H1 (cell line): Measurements from ENCODE around the gene RBM15B. TPM values are rescaled to one million over a fixed set of nuclear protein-coding genes. Genes with fewer than 3 reads are reported as not detected.

Experiments used
- CTCF ChIA-PET: fragments of 300-600 bp; sonication (Branson Sonifier 250); formaldehyde crosslinking; loops from one replicate; lab custom pipeline; 2021; ENCODE audit not compliant: partially characterized antibody; lab: Charles Lee
- POLR2A ChIA-PET: fragments of 300-600 bp; sonication (Branson Sonifier 250); formaldehyde crosslinking; loops from one replicate; lab custom pipeline; 2021; ENCODE audit warnings: inconsistent platforms; ENCODE audit not compliant: partially characterized antibody; lab: Charles Lee
- DNase-seq, 2 experiments: peaks; one replicate each; pipeline versions ENCODE4 v3.0.0 to v3.0.0-alpha.2; 2010 to 2022; ENCODE audit warnings: low spot score in 2 of 2, low read depth in 1 of 2, mixed read lengths in 1 of 2
- FAIRE-seq: peaks from 2 replicates; lab custom pipeline; 2011; peaks lifted over from hg19 to GRCh38; lab: Jason Lieb, UNC
- H2AFZ ChIP-seq: 2 replicates; pipeline ENCODE4 v1.8.1; 2012; ENCODE audit warnings: low read length, inconsistent platforms
- H2AK5ac ChIP-seq: 2 replicates; pipeline ENCODE4 v1.6.1; 2013; ENCODE audit warnings: low read depth, low read length
- H2BK120ac ChIP-seq: replicated peaks from 2 replicates; pipeline ENCODE3; 2013; ENCODE audit warnings: low read depth, low read length, inconsistent platforms
- H2BK12ac ChIP-seq: 2 replicates; pipeline ENCODE4 v1.6.1; 2013; ENCODE audit warnings: low read depth, low read length
- H2BK15ac ChIP-seq: 2 replicates; pipeline ENCODE4 v1.6.1; 2013; ENCODE audit warnings: low read length
- H2BK20ac ChIP-seq: 2 replicates; pipeline ENCODE4 v1.6.1; 2013; ENCODE audit warnings: low read length
- H2BK5ac ChIP-seq: 2 replicates; pipeline ENCODE4 v1.6.1; 2013; ENCODE audit warnings: low read depth, low read length
- H3K14ac ChIP-seq: 2 replicates; pipeline ENCODE4 v1.6.1; 2013; ENCODE audit warnings: inconsistent platforms; ENCODE audit not compliant: insufficient read length
- H3K18ac ChIP-seq: 2 replicates; pipeline ENCODE4 v1.6.1; 2013; ENCODE audit warnings: low read length; ENCODE audit errors: extremely low read depth
- H3K23ac ChIP-seq: 2 replicates; pipeline ENCODE4 v1.6.1; 2013; ENCODE audit warnings: inconsistent platforms; ENCODE audit not compliant: insufficient read length
- H3K23me2 ChIP-seq: 2 replicates; pipeline ENCODE4 v1.6.1; 2013; ENCODE audit warnings: low read depth, low read length
- H3K27ac ChIP-seq: 2 replicates; pipeline ENCODE4 v1.6.1; 2011; ENCODE audit warnings: low read depth, low read length, inconsistent platforms
- H3K27me3 ChIP-seq, 4 experiments: replicated peaks in 1 of 4; 1 replicate in 1 of 4; 2 replicates in 3 of 4; pipeline versions ENCODE4 v1.6.1 to v1.8.1; 2011 to 2013; ENCODE audit warnings: low read length in 3 of 4, mild to moderate bottlenecking in 3 of 4, inconsistent platforms in 2 of 4, mixed read lengths in 2 of 4, moderate library complexity in 1 of 4; ENCODE audit not compliant: control insufficient read depth in 3 of 4, insufficient read depth in 3 of 4; ENCODE audit errors: extremely low read depth in 1 of 4
- H3K36me3 ChIP-seq, 4 experiments: 2 replicates each; pipeline versions ENCODE4 v1.6.1 to v1.8.1; 2011 to 2013; ENCODE audit warnings: mild to moderate bottlenecking in 4 of 4, low read length in 3 of 4, moderate library complexity in 2 of 4, control low read depth in 1 of 4, inconsistent platforms in 1 of 4; ENCODE audit not compliant: insufficient read depth in 4 of 4, control insufficient read depth in 2 of 4
- H3K4ac ChIP-seq: replicated peaks from 2 replicates; pipeline ENCODE3; 2013; ENCODE audit warnings: low read length, low read depth, mixed read lengths, inconsistent platforms; ENCODE audit not compliant: insufficient read length
- H3K4me1 ChIP-seq, 4 experiments: replicated peaks in 1 of 4; 1 replicate in 1 of 4; 2 replicates in 3 of 4; pipeline versions ENCODE4 v1.6.1 to v1.8.1; 2011 to 2013; ENCODE audit warnings: low read length in 3 of 4, inconsistent platforms in 2 of 4, mixed read lengths in 1 of 4; ENCODE audit not compliant: insufficient read depth in 4 of 4, control insufficient read depth in 3 of 4
- H3K4me2 ChIP-seq, 2 experiments: 2 replicates each; pipeline versions ENCODE4 v1.6.1 to v1.8.1; 2011 to 2013; ENCODE audit warnings: low read depth in 2 of 2, low read length in 2 of 2, control low read depth in 1 of 2, inconsistent platforms in 1 of 2, mild to moderate bottlenecking in 1 of 2; ENCODE audit not compliant: insufficient read depth in 1 of 2
- H3K4me3 ChIP-seq, 4 experiments: fragments of 200-600, 300-600 bp in 1 of 4; sonication (generic), shearing (Covaris generic), sonication (Bioruptor Twin) in 1 of 4; 2 replicates each; pipeline versions ENCODE4 v1.5.1 to v1.8.1; 2011 to 2016; ENCODE audit warnings: low read length in 4 of 4, low read depth in 3 of 4, control low read depth in 2 of 4, inconsistent platforms in 2 of 4, mild to moderate bottlenecking in 2 of 4, mixed read lengths in 1 of 4, moderate library complexity in 1 of 4; ENCODE audit not compliant: insufficient read depth in 2 of 4; ENCODE audit errors: extremely low read depth in 1 of 4
- H3K56ac ChIP-seq: replicated peaks from 2 replicates; pipeline ENCODE3; 2013; ENCODE audit warnings: low read depth, mild to moderate bottlenecking, mixed read lengths, low read length, inconsistent platforms; ENCODE audit not compliant: insufficient read length
- H3K79me1 ChIP-seq: 2 replicates; pipeline ENCODE4 v1.6.1; 2013; ENCODE audit warnings: low read depth, low read length, control low read depth
- H3K79me2 ChIP-seq, 2 experiments: 2 replicates each; pipeline versions ENCODE4 v1.6.1 to v1.8.1; 2012 to 2013; ENCODE audit warnings: low read length in 2 of 2, mild to moderate bottlenecking in 2 of 2, inconsistent platforms in 1 of 2; ENCODE audit not compliant: insufficient read depth in 2 of 2, control insufficient read depth in 1 of 2
- H3K9ac ChIP-seq, 4 experiments: replicated peaks in 1 of 4; 1 replicate in 1 of 4; 2 replicates in 3 of 4; pipeline versions ENCODE4 v1.6.1 to v1.8.1; 2011 to 2013; ENCODE audit warnings: low read depth in 3 of 4, low read length in 3 of 4, control low read depth in 2 of 4, mild to moderate bottlenecking in 2 of 4, moderate library complexity in 2 of 4, inconsistent platforms in 1 of 4; ENCODE audit errors: extremely low read depth in 1 of 4
- H3K9me3 ChIP-seq, 2 experiments: 2 replicates each; pipeline versions ENCODE4 v1.6.1 to v1.8.1; 2012 to 2013; ENCODE audit warnings: mild to moderate bottlenecking in 2 of 2, moderate library complexity in 2 of 2, control low read depth in 1 of 2, inconsistent platforms in 1 of 2, low read depth in 1 of 2, low read length in 1 of 2, mixed read lengths in 1 of 2; ENCODE audit not compliant: insufficient read depth in 2 of 2
- H4K20me1 ChIP-seq, 2 experiments: replicated peaks in 1 of 2; 2 replicates each; pipeline versions ENCODE3 to v1.8.1; 2011 to 2013; ENCODE audit warnings: inconsistent platforms in 2 of 2, low read length in 2 of 2, mild to moderate bottlenecking in 1 of 2; ENCODE audit not compliant: insufficient read depth in 2 of 2, control insufficient read depth in 1 of 2
- H4K5ac ChIP-seq: 2 replicates; pipeline ENCODE4 v1.6.1; 2013; ENCODE audit warnings: low read length, low read depth, mixed read lengths, inconsistent platforms; ENCODE audit not compliant: insufficient read length
- H4K8ac ChIP-seq: 2 replicates; pipeline ENCODE4 v1.8.0; 2013; ENCODE audit warnings: mild to moderate bottlenecking, moderate library complexity, low read length, inconsistent platforms; ENCODE audit not compliant: insufficient read depth; ENCODE audit errors: extremely low read depth
- H4K91ac ChIP-seq: replicated peaks from 2 replicates; pipeline ENCODE3; 2013; ENCODE audit warnings: low read length, mixed read lengths, inconsistent platforms; ENCODE audit not compliant: insufficient read length
- CBX5 ChIP-seq: fragments of 300-800, 300-1000 bp; sonication (generic); IDR thresholded peaks from 2 replicates; pipeline ENCODE4 v1.7.1; 2016; ENCODE audit warnings: antibody characterized with exemption, low read length, low read depth
- CBX8 ChIP-seq: fragments of 300-800, 300-1000 bp; sonication (generic); IDR thresholded peaks from 2 replicates; pipeline ENCODE4 v1.7.1; 2016; ENCODE audit warnings: low read depth, low read length, borderline replicate concordance
- E2F6 ChIP-seq: IDR thresholded peaks from 2 replicates; pipeline ENCODE4 v1.6.1; 2012; ENCODE audit warnings: inconsistent platforms
- HDAC6 ChIP-seq: IDR thresholded peaks from one replicate; pipeline ENCODE4 v1.7.1; 2012; ENCODE audit warnings: low read depth, mild to moderate bottlenecking, inconsistent platforms, low read length, moderate library complexity
- KDM4A ChIP-seq: IDR thresholded peaks from one replicate; pipeline ENCODE4 v1.7.1; 2012; ENCODE audit warnings: low read depth, mild to moderate bottlenecking, moderate library complexity, low read length, inconsistent platforms; ENCODE audit not compliant: severe bottlenecking
- RAD21 ChIP-seq, 2 experiments: IDR thresholded peaks in 1 of 2; conservative IDR thresholded peaks in 1 of 2; 2 replicates each; pipeline ENCODE4 v1.6.1; 2011; ENCODE audit warnings: low read depth in 2 of 2, low read length in 2 of 2, improper control_type of control experiment in 1 of 2, inconsistent platforms in 1 of 2, mild to moderate bottlenecking in 1 of 2, moderate library complexity in 1 of 2
- SAP30 ChIP-seq: fragments of 300-600 bp; sonication (generic); IDR thresholded peaks from 2 replicates; pipeline ENCODE4 v1.7.1; 2012; ENCODE audit warnings: low read length, moderate library complexity, mild to moderate bottlenecking, inconsistent platforms; ENCODE audit not compliant: insufficient read depth, insufficient replicate concordance
- TAF1 ChIP-seq: IDR thresholded peaks from 2 replicates; pipeline ENCODE4 v1.6.1; 2011; ENCODE audit warnings: mild to moderate bottlenecking, low read depth, low read length
- WGBS, 2 experiments: shearing (Covaris generic) in 1 of 2; methylation state at CpG; one replicate each; pipeline versions ENCODE4 v1.1.6 to v1.1.7; 2013 to 2015; ENCODE audit warnings: low lambda C conversion rate in 2 of 2, mixed read lengths in 2 of 2, inconsistent platforms in 1 of 2, low coverage in 1 of 2, missing lambda C conversion rate in 1 of 2; ENCODE audit not compliant: insufficient replicate concordance in 2 of 2, insufficient coverage in 1 of 2, insufficient read length in 1 of 2; ENCODE audit errors: extremely low coverage in 1 of 2, missing lambda C conversion rate in 1 of 2; 5-methylcytosine and 5-hydroxymethylcytosine counted together
- polyA plus RNA-seq, 7 experiments: library from polyadenylated mRNA; depleted of rRNA in 3 of 7; stranded (reverse) in 5 of 7; unstranded in 2 of 7; fragments of >200 nt in 5 of 7; fragments of 200-250 nt in 2 of 7; gene quantifications; 1 replicate in 5 of 7; 2 replicates in 1 of 7; 4 replicates in 1 of 7; pipeline versions ENCODE4 v1.2.1 to v1.2.3, GENCODE V29; 2011 to 2013; ENCODE audit warnings: missing spikeins in 2 of 7, mixed read lengths in 2 of 7
- total RNA-seq: library from RNA; stranded (reverse); fragmentation: NEBNext Ultra II Directional; extraction: Animal tissue kit (Norgen Biotek cat#: 25700); gene quantifications from 2 replicates; pipeline ENCODE4 v1.2.1, GENCODE V29; 2021

The RBM15B gene
- total and polyA plus RNA-seq, 2 of the 8 experiments (the other 6 are each of a cell fraction or from before 2014, with no cell fraction given): 22.2 to 59.1 TPM

- peaks cover 20 to 32% of the 10 kb centered on the region in 2 experiments for H4K20me1 ChIP-seq
- no peak for FAIRE-seq
- WGBS, 2 experiments: 90% methylated on average over 6 of the region's 6 CpGs; no CpG with 5 or more reads in 1 of the 2 experiments
- TF ChIP-seq CBX8 (no peak), TAF1 (no peak), E2F6 (no peak), SAP30 (no peak), CBX5 (no peak), KDM4A (no peak), RAD21 (IDR thresholded peaks at IDR 0.05 in 1 of 2, conservative IDR thresholded peaks at IDR 0.05 in 1 of 2; ENCODE audit: low read depth in 2 of 2, low read length in 2 of 2) (peak; percentile 11 to 17; a peak in 1 of 4 replicates), HDAC6 (no peak)
Measured at GRCh38 chr3:51388286-51389029, 2.6 kb upstream of the RBM15B start.

More at GRCh38 chr3:51388286-51389029, 2.6 kb upstream of the RBM15B start:
- ChIA-PET POLR2A (interaction anchor here (1.1 to 2.8 kb wide), 4 partner anchors 10 to 772 kb away, joined by 4 to 9 read pairs (median 4); partner anchors contain the start of genes DCAF1 and MAPKAPK3), CTCF (interaction anchor here (0.7 to 7.2 kb wide), 30 partner anchors 9 to 1089 kb away, joined by 3 to 53 read pairs (median 5); partner anchors contain the start of genes CISH, HYAL3, MAPKAPK3 and NAA80)
- Histone ChIP-seq H4K5ac (no peak overlapping the region), H3K9ac (no peak overlapping the region), H2AFZ (no peak overlapping the region), H3K4me1 (peaks cover 4 to 32% (median 15%) of the 10 kb centered on the region in 4 experiments), H2BK20ac (no peak overlapping the region), H3K18ac (no peak overlapping the region), H2BK120ac (no peak overlapping the region), H4K8ac (no peak overlapping the region), H3K36me3 (peaks cover 17 to 52% (median 28%) of the 10 kb centered on the region in 4 experiments), H3K4me2 (peak overlapping the region in 1 of 2 experiments; percentile 95; a peak in 2 of 4 replicates), H2BK5ac (no peak overlapping the region), H3K4ac (no peak overlapping the region), H3K27ac (no peak overlapping the region), H2BK15ac (no peak overlapping the region), H3K23ac (no peak overlapping the region), H3K79me2 (peaks cover 28 to 50% of the 10 kb centered on the region in 2 experiments), H4K91ac (no peak overlapping the region), H2AK5ac (no peak overlapping the region), H3K14ac (no peak overlapping the region), H3K23me2 (peaks cover 12% of the 10 kb centered on the region), H3K56ac (no peak overlapping the region), H2BK12ac (no peak overlapping the region), H3K4me3 (no peak overlapping the region), H3K79me1 (peaks cover 11% of the 10 kb centered on the region), H3K27me3 (no peaks in the 10 kb centered on the region), H3K9me3 (no peaks in the 10 kb centered on the region; a peak in 1 of 4 replicates)
- DNase-seq: peak in 1 of 2 experiments; percentile 43
